ENCODE measurements around the gene GULP1. TPM values are rescaled to one million over a fixed set of nuclear protein-coding genes. Genes with fewer than 3 reads are reported as not detected.

Gene GULP1
- total RNA-seq, 1 donor from 2014 or later, result 17.7 TPM

DNA sequence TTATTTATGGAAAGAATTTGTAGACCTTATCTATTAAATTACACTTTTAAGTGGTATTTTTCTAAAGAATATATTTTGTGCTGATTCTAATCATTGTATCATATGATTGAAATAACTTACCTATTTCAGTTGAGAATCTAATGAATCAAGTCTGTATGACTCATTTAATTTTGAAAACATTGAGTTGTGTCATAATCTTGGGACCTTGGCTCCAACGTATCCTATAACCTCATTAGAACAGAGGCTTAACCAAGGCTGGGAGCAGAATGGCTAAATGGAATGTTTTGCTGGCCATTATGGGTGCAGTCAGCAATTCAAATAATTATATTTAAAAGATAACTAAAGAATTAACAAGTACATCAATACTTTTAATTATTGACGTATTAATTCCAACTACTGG, 19.6 kb upstream of the GULP1 start:
- no peak overlapping the region for H3K4me3 Mint-ChIP-seq (ENCODE audit: unreplicated experiment)
- TF ChIP-seq, protein P1, sequence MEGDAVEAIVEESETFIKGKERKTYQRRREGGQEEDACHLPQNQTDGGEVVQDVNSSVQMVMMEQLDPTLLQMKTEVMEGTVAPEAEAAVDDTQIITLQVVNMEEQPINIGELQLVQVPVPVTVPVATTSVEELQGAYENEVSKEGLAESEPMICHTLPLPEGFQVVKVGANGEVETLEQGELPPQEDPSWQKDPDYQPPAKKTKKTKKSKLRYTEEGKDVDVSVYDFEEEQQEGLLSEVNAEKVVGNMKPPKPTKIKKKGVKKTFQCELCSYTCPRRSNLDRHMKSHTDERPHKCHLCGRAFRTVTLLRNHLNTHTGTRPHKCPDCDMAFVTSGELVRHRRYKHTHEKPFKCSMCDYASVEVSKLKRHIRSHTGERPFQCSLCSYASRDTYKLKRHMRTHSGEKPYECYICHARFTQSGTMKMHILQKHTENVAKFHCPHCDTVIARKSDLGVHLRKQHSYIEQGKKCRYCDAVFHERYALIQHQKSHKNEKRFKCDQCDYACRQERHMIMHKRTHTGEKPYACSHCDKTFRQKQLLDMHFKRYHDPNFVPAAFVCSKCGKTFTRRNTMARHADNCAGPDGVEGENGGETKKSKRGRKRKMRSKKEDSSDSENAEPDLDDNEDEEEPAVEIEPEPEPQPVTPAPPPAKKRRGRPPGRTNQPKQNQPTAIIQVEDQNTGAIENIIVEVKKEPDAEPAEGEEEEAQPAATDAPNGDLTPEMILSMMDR (IDR thresholded peaks at IDR 0.05; ENCODE audit: partially characterized antibody, unreplicated experiment), result no peak
- H3K36me3 Mint-ChIP-seq (ENCODE audit: unreplicated experiment), result no peaks in the 10 kb centered on the region
- no peaks in the 10 kb centered on the region for H3K9me3 Mint-ChIP-seq (ENCODE audit: unreplicated experiment)
- no peak for DNase-seq
- no peaks in the 10 kb centered on the region for H3K27me3 Mint-ChIP-seq (ENCODE audit: unreplicated experiment)
- H3K4me1 Mint-ChIP-seq (ENCODE audit: low read depth, unreplicated experiment), result no peaks in the 10 kb centered on the region
- H3K27ac Mint-ChIP-seq (ENCODE audit: unreplicated experiment), result no peak overlapping the region

DNA sequence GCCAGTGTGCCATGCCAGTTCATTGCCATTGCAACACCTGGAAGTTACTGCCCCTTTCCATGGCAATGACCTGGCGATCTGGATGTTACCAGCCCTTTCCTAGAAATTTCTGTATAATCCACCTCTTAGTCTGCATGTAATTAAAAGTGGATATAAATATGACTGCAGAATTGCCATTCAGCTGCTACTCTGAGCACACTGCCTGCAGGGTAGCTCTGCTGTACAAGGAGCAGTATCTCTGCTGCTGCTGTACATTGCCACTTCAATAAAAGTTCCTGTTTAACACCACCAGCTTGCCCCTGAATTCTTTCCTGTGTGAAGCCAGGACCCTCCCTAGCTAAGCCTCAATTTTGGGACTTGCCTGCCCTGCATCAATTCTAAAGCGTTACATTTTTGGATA, 17.4 kb upstream of the GULP1 start:
- H3K36me3 Mint-ChIP-seq (ENCODE audit: unreplicated experiment), result no peaks in the 10 kb centered on the region
- H3K9me3 Mint-ChIP-seq (ENCODE audit: unreplicated experiment), result no peaks in the 10 kb centered on the region
- TF ChIP-seq, protein P1 (IDR thresholded peaks at IDR 0.05; ENCODE audit: partially characterized antibody, unreplicated experiment), result no peak
- H3K4me1 Mint-ChIP-seq (ENCODE audit: low read depth, unreplicated experiment), result peaks cover 3% of the 10 kb centered on the region
- no peak overlapping the region for H3K4me3 Mint-ChIP-seq (ENCODE audit: unreplicated experiment)
- no peaks in the 10 kb centered on the region for H3K27me3 Mint-ChIP-seq (ENCODE audit: unreplicated experiment)
- no peak overlapping the region for H3K27ac Mint-ChIP-seq (ENCODE audit: unreplicated experiment)
- DNase-seq, result no peak

DNA sequence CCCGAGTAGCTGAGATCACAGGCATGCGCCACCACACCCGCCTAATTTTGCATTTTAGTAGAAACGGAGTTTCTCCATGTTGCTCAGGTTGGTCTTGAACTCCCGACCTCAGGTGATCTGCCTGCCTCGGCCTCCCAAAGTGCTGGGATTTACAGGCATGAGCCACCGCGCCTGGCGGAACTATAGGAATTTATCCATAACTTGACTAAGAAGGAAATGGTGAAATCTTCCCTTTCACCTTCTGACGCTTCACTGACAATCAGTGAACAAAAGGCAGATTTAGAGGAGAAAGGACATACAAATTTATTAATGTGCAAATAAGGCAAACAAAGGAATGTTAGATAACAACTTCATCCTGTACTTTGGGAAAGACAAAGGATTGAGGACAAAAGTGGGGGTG, 15.4 kb upstream of the GULP1 start:
- no peak overlapping the region for H3K4me3 Mint-ChIP-seq (ENCODE audit: unreplicated experiment)
- TF ChIP-seq, protein P1 (IDR thresholded peaks at IDR 0.05; ENCODE audit: partially characterized antibody, unreplicated experiment), result no peak
- H3K36me3 Mint-ChIP-seq (ENCODE audit: unreplicated experiment), result no peaks in the 10 kb centered on the region
- no peaks in the 10 kb centered on the region for H3K27me3 Mint-ChIP-seq (ENCODE audit: unreplicated experiment)
- no peaks in the 10 kb centered on the region for H3K9me3 Mint-ChIP-seq (ENCODE audit: unreplicated experiment)
- H3K4me1 Mint-ChIP-seq (ENCODE audit: low read depth, unreplicated experiment), result peaks cover 3% of the 10 kb centered on the region
- DNase-seq, result no peak
- H3K27ac Mint-ChIP-seq (ENCODE audit: unreplicated experiment), result no peak overlapping the region

DNA sequence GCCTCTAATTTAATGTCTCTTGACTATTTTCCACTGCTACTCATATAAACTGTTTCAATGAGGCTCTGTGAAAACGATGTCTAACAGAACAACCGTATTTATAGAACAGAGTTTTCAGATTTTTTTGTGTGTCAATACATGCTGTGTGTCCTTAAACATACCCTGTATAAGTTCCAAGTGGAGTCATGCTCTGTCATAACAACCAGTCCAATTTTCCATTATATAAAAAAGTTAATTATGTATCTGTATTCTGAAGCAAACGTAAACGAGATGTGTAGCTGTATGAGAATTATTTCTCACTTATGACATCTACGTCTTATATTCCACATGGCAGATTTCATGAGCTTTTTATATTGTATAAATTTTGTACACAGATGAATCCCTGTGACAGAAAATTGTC, 13.9 kb upstream of the GULP1 start:
- DNase-seq, result no peak
- Mint-ChIP-seq H3K27ac (ENCODE audit: unreplicated experiment) (no peak overlapping the region), H3K36me3 (ENCODE audit: unreplicated experiment) (no peaks in the 10 kb centered on the region), H3K4me1 (ENCODE audit: low read depth, unreplicated experiment) (peaks cover 3% of the 10 kb centered on the region), H3K4me3 (ENCODE audit: unreplicated experiment) (no peak overlapping the region), H3K9me3 (ENCODE audit: unreplicated experiment) (no peaks in the 10 kb centered on the region), H3K27me3 (ENCODE audit: unreplicated experiment) (no peaks in the 10 kb centered on the region)
- TF ChIP-seq, protein P1 (IDR thresholded peaks at IDR 0.05; ENCODE audit: partially characterized antibody, unreplicated experiment), result no peak

DNA sequence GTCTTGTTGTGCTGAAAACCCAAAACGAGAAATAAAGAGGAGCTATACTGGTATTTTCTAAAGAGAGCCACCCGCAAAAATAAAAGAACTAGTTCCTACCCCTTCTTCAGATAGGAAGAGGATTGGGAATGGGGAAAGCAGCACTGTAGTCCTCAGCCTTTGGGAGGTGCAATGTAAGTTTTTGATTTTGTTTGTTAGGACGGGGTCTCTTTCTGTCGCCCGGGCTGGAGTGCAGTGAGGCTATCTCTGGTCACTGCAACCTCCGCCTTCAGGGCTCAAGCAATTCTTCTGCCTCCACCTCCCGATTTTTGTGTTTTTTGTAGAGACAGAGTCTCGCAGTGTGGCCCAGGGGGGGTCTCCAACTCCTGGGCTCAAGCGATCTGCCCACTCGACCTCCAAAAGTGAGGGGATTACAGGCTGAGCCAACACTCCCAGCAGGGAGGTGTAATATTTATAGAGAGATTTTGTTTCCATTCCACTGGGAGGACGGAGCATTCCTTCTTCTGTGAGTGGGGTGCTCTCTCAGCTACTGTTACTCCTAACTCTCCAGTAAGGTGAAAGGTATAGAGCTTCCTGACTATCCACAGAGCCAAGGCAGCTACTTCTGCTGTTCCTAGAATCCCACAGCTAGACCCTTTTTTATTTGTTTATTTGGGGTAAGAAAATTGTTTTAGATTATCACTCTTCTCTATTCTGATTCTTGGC, 13.1 kb upstream of the GULP1 start:
- no peaks in the 10 kb centered on the region for H3K9me3 Mint-ChIP-seq (ENCODE audit: unreplicated experiment)
- H3K27me3 Mint-ChIP-seq (ENCODE audit: unreplicated experiment), result no peaks in the 10 kb centered on the region
- no peak for DNase-seq
- TF ChIP-seq, protein P1 (IDR thresholded peaks at IDR 0.05; ENCODE audit: partially characterized antibody, unreplicated experiment), result no peak
- no peak overlapping the region for H3K4me3 Mint-ChIP-seq (ENCODE audit: unreplicated experiment)
- H3K27ac Mint-ChIP-seq (ENCODE audit: unreplicated experiment), result no peak overlapping the region
- no peaks in the 10 kb centered on the region for H3K36me3 Mint-ChIP-seq (ENCODE audit: unreplicated experiment)
- peaks cover 3% of the 10 kb centered on the region for H3K4me1 Mint-ChIP-seq (ENCODE audit: low read depth, unreplicated experiment)

Data from glutamatergic neuron (in vitro differentiated cells).